NCI-H2029 treated with DMSO at 0.1 percent for 48 hours (cell line): ENCODE measurements around the gene ZNF350.
A peak's percentile ranks its signal among the peaks of the same experiment; 100 is the strongest.
"Not testable (repeated sequence)": the region's sequence is repeated elsewhere in the genome, so short reads cannot be mapped to it uniquely, and the experiment has no call there.

Source experiments
- DNase-seq: peaks from one replicate; lab custom pipeline; 2025; lab: John Stamatoyannopoulos, UW

The ZNF350 gene

DNA sequence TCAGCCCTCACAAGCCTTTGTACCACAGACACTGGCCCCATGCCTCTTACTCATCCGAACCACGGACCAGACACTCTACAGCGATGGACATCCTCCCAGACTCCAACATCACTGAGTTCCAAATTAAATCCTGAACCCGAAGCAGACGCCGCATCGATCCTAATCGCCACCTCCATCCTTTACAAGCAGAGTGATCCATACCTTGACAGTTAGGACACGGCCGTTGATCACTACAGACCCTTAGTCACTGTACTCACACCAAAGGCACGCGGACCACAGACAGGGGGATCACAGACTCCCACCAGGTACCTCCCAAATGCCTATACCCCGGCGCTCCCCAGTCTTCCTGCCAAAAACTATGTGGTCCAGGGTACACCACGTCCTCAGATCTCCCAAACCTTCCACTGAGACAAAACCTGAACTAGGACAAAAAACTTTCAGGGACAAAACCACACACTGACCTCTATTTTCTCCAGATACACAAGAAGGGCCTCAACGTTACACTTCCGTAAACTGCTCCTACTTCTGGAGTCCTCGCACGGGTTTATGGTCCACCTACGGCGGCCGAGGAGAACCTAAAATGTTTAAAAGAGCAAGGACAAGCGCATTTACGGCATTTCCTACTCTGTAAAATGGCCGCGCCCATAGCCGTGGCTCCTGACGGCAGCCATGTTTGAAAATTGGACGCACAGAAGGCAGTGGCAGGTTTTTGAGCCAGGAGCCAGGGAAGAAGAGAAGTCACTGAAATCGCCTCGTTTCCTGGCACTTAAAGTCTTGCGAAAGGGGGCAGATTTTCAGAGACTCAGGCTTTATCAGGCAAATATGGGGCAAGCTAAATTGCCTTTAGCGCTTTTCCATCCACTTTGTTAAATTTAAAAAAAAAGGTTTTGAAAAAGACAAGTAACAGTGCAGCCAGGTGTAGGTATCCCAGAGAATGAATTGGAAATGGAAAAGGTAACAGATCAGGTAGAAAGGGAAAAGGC, at the start of gene ZNF350:
ZNF350 (minus strand) TSS at position 532 of the 983 bp plus-strand sequence. CDS start 12,480 bp downstream, outside the sequence.
- peak; percentile 28 for DNase-seq

DNA sequence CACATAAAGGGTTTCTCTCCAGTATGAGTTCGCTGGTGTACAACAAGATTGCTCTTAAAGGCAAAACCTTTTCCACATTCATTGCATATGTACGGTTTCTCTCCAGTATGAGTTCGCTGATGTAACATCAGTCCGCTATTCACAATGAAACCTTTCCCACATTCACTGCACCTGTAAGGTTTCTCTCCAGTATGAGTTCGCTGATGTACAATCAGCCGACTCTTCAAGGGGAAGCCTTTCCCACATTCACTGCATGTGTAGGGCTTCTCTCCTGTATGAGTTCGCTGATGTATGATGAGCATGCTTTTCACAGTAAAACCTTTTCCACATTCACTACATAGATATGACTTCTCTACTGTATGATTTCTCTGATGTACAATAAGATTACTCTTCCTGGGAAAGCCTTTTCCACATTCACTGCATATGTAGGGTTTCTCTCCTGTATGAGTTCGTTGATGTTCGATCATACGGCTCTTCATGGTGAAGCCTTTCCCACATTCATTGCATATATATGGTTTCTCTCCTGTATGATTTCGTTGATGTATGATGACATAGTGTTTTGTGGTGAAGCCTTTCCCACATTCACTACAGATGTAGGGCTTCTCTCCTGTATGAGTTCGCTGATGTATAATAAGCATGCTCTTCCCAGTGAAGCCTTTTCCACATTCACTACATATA, 47.5 kb upstream of the ZNF350 start:
- no peak for DNase-seq

DNA sequence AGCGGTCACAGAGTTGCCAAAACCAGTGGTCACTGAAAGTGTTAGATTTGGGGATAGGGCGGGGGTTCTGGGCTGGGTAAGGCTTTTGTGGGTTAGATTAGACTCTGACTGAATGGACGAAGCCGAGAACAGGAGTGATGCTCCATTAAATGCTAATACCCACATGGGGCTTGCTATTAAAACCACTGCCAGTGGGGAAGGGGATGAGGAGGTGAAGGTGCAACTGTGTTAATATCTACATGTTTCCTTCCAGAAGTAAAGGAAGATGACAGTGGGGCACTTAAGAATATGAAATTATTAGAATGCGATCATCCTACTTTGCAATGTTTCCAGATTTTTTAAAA, 42.1 kb upstream of the ZNF350 start:
- no peak for DNase-seq

DNA sequence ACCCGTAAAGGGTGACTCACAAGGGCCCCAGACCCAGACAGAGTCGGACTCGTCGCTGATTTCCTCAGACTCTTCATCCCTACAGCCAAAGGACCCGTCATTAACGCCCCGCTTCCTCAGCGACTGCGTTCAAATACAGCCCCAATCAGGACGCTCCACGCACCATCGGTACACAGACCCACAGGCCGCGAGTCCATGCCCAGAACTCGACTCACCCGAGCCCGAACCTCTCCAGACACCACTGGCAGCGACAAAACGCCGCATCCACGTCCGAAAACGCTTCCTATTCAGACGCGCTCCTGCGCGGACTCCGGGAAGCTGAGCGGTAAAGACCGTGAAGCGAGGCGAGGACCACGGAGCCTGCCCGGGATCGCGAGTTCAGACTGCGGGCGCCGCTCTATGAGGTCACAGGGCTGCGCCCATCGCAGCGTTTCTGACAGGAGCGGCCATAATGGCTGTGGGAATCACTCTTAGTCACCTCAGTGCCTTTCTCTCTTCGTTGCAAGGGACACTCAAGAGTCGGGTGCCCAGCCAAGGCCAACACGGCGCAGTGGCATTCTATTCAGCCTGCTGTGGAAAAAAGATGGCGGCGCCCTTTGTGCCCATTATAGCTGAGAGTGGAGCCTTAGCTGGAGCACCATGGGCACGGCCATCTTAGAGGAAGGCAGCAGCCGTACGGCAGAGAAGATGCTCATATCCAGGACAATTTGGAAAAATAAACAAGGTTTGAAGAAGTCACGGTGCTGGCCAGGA, 41.6 kb upstream of the ZNF350 start, which contains the start of gene ZNF614:
ZNF614 (minus strand) TSS at position 353 of the 753 bp plus-strand sequence. CDS start 2,634 bp downstream, outside the sequence.
- peak; percentile 75 for DNase-seq

GRCh38 chr19:52026255-52026990, 39.8 kb upstream of the ZNF350 start:
- not testable (repeated sequence) for DNase-seq

- DNase-seq: not testable (repeated sequence)
Observed at GRCh38 chr19:52024478-52024877, 37.8 kb upstream of the ZNF350 start.

DNA sequence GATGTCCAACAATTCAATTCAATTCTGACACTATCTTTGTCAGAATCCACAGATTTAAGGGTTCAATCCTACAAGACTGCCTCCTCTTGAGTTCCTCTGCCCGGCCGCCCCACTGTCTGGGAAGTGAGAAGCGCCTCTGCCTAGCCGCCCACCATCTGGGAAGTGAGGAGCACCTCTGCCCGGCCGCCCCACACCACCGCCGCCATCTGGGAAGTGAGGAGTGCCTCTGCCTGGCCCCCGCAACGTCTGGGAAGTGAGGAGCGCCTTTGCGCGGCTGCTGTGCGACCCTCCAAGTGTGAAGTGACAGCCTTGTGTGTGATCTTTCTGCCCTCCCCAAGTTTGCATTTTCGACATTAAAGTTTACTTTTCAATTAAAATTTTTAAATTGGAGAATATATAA, 35.6 kb upstream of the ZNF350 start:
- no peak for DNase-seq

- no peak for DNase-seq
Observed at GRCh38 chr19:52020506-52020905, 33.9 kb upstream of the ZNF350 start.

DNA sequence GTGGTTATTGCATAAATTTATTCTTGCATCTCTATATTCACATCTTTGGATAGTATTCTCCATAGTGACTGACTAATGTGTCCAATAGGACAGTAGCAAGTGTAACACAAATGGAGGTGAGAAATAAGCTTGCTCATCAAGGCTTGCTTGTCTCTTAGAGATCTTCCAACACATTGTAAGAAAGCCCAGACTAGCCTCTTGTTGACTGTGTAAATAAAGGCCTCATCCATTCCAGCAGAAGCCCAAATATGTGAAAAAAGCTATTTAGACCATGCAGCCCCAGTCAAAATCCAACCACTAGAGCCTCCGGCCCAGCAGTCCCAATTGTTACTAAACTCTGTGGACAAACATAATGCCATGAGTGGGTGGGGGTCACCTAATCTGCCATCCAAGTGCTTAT, 24.0 kb upstream of the ZNF350 start:
- DNase-seq: no peak

DNA sequence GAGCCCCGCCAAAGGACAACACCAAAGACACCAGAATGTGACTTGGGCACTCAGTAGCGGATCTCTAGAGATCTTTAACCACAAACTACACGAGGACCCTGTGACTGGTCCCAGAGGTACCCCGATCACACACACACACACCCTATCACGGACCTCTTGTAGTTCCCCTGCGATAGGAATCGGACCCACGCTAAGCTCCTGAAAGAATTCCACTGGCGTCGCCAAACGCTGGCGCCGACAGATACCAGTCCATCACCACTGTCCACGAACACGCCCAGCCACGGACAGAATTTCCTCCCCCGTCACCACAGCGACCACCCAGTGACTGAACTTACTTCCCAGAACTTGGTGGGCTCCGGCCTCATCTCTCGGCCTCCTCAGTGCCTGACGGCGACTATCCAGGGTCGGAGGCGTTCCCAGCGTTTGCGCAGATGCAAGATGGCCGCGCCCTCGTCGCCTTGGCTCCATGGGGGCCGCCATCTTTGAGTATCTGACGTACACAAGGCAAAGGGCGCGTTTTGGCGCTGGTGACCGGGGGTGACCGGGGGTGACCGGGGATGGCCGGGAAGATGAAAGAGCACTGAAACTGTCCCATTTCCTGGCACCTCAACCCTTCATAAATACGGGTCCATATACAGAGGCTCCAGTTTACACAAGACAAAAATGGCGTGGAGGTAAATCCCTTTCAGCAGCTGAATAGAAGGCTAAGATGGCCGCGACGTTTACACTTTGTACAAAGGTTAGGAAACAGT, 21.3 kb upstream of the ZNF350 start, which contains the start of gene ZNF615:
ZNF615 (minus strand) TSS at position 406 of the 752 bp plus-strand sequence. CDS start 4,500 bp downstream, outside the sequence.
- DNase-seq: peak; percentile 73

DNA sequence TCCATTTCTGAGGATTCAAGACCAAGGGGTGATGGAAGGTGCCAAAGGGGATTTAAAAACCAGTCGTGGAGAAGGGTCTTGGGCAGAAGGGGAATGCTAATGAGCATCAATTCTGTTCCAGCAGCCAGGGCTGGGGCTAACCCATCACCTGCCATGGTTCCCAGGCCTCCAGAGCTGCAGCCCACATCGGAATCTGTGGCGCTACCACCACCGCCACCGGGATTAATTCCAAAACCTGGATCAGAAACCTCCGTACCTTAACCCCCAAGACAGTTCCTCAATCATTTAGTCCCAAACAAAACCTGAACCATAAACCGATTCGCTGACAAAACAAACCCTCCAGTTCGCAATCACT, 20.8 kb upstream of the ZNF350 start:
- no peak for DNase-seq

GRCh38 chr19:51994048-51994644, 7.5 kb upstream of the ZNF350 start:
- no peak for DNase-seq

DNA sequence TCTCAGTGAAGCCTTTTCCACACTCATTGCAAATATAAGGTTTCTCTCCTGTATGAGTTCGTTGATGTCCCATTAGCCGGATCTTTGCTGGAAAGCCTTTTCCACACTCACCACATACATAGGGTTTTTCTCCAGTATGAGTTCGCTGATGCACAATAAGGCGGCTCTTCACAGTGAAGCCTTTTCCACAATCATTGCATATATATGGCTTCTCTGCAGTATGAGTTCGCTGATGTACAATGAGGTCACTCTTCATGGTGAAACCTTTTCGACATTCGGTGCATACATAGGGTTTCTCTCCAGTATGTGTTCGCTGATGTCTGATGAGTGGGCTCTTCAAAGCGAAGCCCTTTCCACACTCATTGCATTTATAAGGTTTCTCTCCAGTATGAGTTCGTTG, 6.8 kb upstream of the ZNF350 start:
- no peak for DNase-seq

DNA sequence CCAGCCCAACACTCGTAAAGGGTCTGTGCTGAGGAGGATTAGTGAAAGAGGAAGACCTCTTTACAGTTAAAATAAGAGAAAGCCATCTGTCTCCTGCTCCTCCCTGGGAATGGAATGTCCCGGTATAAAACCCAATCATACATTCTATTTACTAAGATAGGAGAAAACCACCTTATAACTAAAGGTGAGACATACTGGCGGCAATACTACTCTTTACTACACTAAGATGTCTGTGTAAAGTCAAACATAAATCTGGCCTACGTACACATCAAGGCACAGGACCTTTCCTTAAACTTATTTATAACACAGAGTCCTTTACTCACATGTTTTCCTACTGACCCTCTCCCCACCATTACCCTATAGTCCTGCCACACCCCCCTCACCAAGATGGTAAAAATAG, 3.3 kb downstream of the ZNF350 start:
- no peak for DNase-seq

GRCh38 chr19:51980926-51981325, 5.7 kb downstream of the ZNF350 start:
- DNase-seq: not testable (repeated sequence)

DNA sequence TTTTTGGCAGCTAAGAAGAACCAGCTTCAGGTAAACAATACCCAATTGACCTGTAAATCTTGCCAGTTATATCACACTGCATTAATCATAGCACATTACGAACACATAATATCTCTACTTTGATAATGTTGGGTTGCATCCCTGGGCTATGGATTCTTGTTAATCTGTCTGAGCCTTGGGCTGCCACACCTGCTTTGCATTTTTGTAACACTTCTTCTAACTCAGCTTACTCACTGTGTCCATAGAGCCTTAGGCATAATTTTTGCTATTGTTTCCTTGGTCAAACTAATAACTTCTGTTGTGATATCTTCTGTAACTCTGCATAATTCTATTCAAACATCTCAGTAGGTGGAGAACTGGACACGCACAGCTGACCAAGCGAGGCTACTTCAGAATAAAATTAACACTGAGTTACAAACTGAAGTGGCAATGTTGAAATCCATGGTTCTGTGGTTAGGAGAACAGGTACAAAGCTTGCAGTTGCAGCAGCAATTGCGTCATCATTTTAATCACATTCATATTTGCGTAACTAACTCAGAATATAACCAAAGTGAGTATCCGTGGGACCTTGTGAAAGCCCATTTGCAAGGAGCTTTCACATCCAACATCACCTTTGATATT, 6.4 kb downstream of the ZNF350 start:
- DNase-seq: no peak

GRCh38 chr19:51978882-51979281, 7.8 kb downstream of the ZNF350 start:
- no peak for DNase-seq

DNA sequence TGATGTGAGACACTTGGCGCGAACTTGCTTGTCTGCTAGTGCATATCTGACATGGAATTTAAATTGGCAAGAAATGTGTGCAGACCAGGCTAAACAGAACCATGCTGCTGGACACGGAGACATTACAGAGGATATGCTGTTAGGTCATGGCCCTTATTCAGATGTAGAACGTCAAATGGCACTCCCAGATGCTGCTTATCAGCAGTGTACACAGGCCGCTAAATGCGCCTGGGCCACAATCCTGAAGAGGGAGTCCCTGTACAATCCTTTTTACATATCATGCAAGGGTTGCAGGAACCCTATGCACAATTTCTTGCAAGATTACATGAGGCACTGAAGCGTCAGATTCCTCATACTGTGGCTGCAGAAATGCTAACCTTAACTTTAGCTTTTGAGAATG, 9.3 kb downstream of the ZNF350 start:
- no peak for DNase-seq

- no peak for DNase-seq
Observed at GRCh38 chr19:51976852-51977251, 9.8 kb downstream of the ZNF350 start.

- DNase-seq: not testable (repeated sequence)
Observed at GRCh38 chr19:51975787-51976186, 10.9 kb downstream of the ZNF350 start.
